ENCODE measurements around the gene PPAN.

The PPAN gene

GRCh38 chr19:10106100-10106936, at the start of gene PPAN:
Gene PPAN, plus strand, starts transcription at chr19:10106362. Its CDS starts 33 bp downstream, at chr19:10106395.
- peak; percentile 98 for DNase-seq (ENCODE audit: low spot score)

GRCh38 chr19:10061717-10062310, 44.3 kb upstream of the PPAN start:
- no peak for DNase-seq (ENCODE audit: low spot score)

- DNase-seq (ENCODE audit: low spot score), result no peak
Observed at GRCh38 chr19:10068205-10068604, 38.0 kb upstream of the PPAN start.

GRCh38 chr19:10069046-10069445, 37.1 kb upstream of the PPAN start:
- peak; percentile 13 for DNase-seq (ENCODE audit: low spot score)

- no peak for DNase-seq (ENCODE audit: low spot score)
Observed at GRCh38 chr19:10070730-10071446, 35.3 kb upstream of the PPAN start.

- DNase-seq (ENCODE audit: low spot score), result peak; percentile 23
Observed at GRCh38 chr19:10074153-10074552, 32.0 kb upstream of the PPAN start.

- DNase-seq (ENCODE audit: low spot score), result no peak
Observed at GRCh38 chr19:10076535-10076934, 29.6 kb upstream of the PPAN start.

GRCh38 chr19:10078329-10078728, 27.8 kb upstream of the PPAN start:
- peak; percentile 29 for DNase-seq (ENCODE audit: low spot score)

- peak; percentile 27 for DNase-seq (ENCODE audit: low spot score)
Observed at GRCh38 chr19:10079031-10079453, 27.1 kb upstream of the PPAN start.

GRCh38 chr19:10083911-10084310, 22.3 kb upstream of the PPAN start:
- no peak for DNase-seq (ENCODE audit: low spot score)

GRCh38 chr19:10084803-10085202, 21.4 kb upstream of the PPAN start:
- no peak for DNase-seq (ENCODE audit: low spot score)

GRCh38 chr19:10085641-10086590, 20.2 kb upstream of the PPAN start, which contains the start of gene SHFL:
Gene SHFL, plus strand, starts transcription at chr19:10086317. Its CDS starts 111 bp downstream, at chr19:10086428.
- peak; percentile 62 for DNase-seq (ENCODE audit: low spot score)

- DNase-seq (ENCODE audit: low spot score), result no peak
Observed at GRCh38 chr19:10086591-10087192, 19.5 kb upstream of the PPAN start.

- no peak for DNase-seq (ENCODE audit: low spot score)
Observed at GRCh38 chr19:10087296-10088061, 18.7 kb upstream of the PPAN start.

- DNase-seq (ENCODE audit: low spot score), result no peak
Observed at GRCh38 chr19:10088949-10089554, 17.1 kb upstream of the PPAN start.

- no peak for DNase-seq (ENCODE audit: low spot score)
Observed at GRCh38 chr19:10089801-10090375, 16.3 kb upstream of the PPAN start.

GRCh38 chr19:10091370-10091687, 14.8 kb upstream of the PPAN start:
- DNase-seq (ENCODE audit: low spot score), result no peak

GRCh38 chr19:10091895-10092641, 14.1 kb upstream of the PPAN start:
- DNase-seq (ENCODE audit: low spot score), result no peak
